ENCODE measurements around the gene NUF2. TPM values are rescaled to one million over a fixed set of nuclear protein-coding genes. Genes with fewer than 3 reads are reported as not detected.

The NUF2 gene
- total and polyA plus RNA-seq, 2 of the 8 experiments (the other 6 are each of a cell fraction or from before 2014, with no cell fraction given): 12.1 to 28.3 TPM

GRCh38 chr1:163273766-163274441 is 47.9 kb upstream of the NUF2 start:
- Histone ChIP-seq H3K4me2 (ENCODE audit: insufficient read depth in 1 of 2, low read depth in 2 of 2, low read length in 2 of 2) (no peak overlapping the region), H3K79me1 (ENCODE audit: low read depth, low read length) (no peaks in the 10 kb centered on the region), H2AK5ac (ENCODE audit: low read depth, low read length) (no peak overlapping the region), H3K9ac (replicated peaks in 1 of 4; ENCODE audit: extremely low read depth in 1 of 4, low read depth in 3 of 4, low read length in 3 of 4) (no peak overlapping the region), H3K79me2 (ENCODE audit: control insufficient read depth in 1 of 2, insufficient read depth in 2 of 2, low read length in 2 of 2) (no peaks in the 10 kb centered on the region), H3K14ac (ENCODE audit: insufficient read length) (no peak overlapping the region), H3K56ac (replicated peaks; ENCODE audit: insufficient read length, low read depth, low read length) (no peak overlapping the region), H3K9me3 (ENCODE audit: insufficient read depth in 2 of 2, low read depth in 1 of 2, low read length in 1 of 2) (no peaks in the 10 kb centered on the region), H3K4ac (replicated peaks; ENCODE audit: insufficient read length, low read depth, low read length) (no peak overlapping the region), H2BK15ac (ENCODE audit: low read length) (no peak overlapping the region), H2BK5ac (ENCODE audit: low read depth, low read length) (no peak overlapping the region), H3K23me2 (ENCODE audit: low read depth, low read length) (no peaks in the 10 kb centered on the region), H4K91ac (replicated peaks; ENCODE audit: insufficient read length, low read length) (no peak overlapping the region), H4K8ac (ENCODE audit: extremely low read depth, insufficient read depth, low read length) (no peak overlapping the region), H2BK12ac (ENCODE audit: low read depth, low read length) (no peak overlapping the region), H3K36me3 (ENCODE audit: control insufficient read depth in 2 of 4, insufficient read depth in 4 of 4, low read length in 3 of 4) (no peaks in the 10 kb centered on the region), H2AFZ (ENCODE audit: low read length) (no peak overlapping the region), H2BK120ac (replicated peaks; ENCODE audit: low read depth, low read length) (no peak overlapping the region), H3K23ac (ENCODE audit: insufficient read length) (no peak overlapping the region), H3K18ac (ENCODE audit: extremely low read depth, low read length) (no peak overlapping the region), H3K27ac (ENCODE audit: low read depth, low read length) (no peak overlapping the region), H3K4me3 (ENCODE audit: extremely low read depth in 1 of 4, insufficient read depth in 2 of 4, low read depth in 3 of 4, low read length in 4 of 4) (no peak overlapping the region), H4K5ac (ENCODE audit: insufficient read length, low read depth, low read length) (no peak overlapping the region), H4K20me1 (replicated peaks in 1 of 2; ENCODE audit: control insufficient read depth in 1 of 2, insufficient read depth in 2 of 2, low read length in 2 of 2) (no peaks in the 10 kb centered on the region), H2BK20ac (ENCODE audit: low read length) (no peak overlapping the region), H3K4me1 (replicated peaks in 1 of 4; ENCODE audit: control insufficient read depth in 3 of 4, insufficient read depth in 4 of 4, low read length in 3 of 4) (no peaks in the 10 kb centered on the region), H3K27me3 (replicated peaks in 1 of 4; ENCODE audit: control insufficient read depth in 3 of 4, extremely low read depth in 1 of 4, insufficient read depth in 3 of 4, low read length in 3 of 4) (no peaks in the 10 kb centered on the region)
- FAIRE-seq: no peak
- WGBS, 2 experiments (ENCODE audit: extremely low coverage in 1 of 2, insufficient coverage in 1 of 2, insufficient read length in 1 of 2, insufficient replicate concordance in 2 of 2, low coverage in 1 of 2, low lambda C conversion rate in 2 of 2, missing lambda C conversion rate in 1 of 2): 93% methylated on average over 2 of the region's 2 CpGs; no CpG with 5 or more reads in 1 of the 2 experiments
- CTCF ChIA-PET (ENCODE audit: partially characterized antibody): interaction anchor here (0.6 to 2.5 kb wide), 5 partner anchors 23 to 657 kb away, joined by 3 to 7 read pairs (median 4); no protein-coding TSS in a partner anchor
- DNase-seq (ENCODE audit: low read depth in 1 of 2, low spot score in 2 of 2): no peak
- POLR2A ChIA-PET (ENCODE audit: partially characterized antibody): interaction anchor here (1.3 to 1.5 kb wide), 2 partner anchors 10 to 71 kb away, joined by 3 to 5 read pairs; partner anchors contain the start of gene RGS5
- no peak for TF ChIP-seq RFX5 (IDR thresholded peaks at IDR 0.05; ENCODE audit: borderline replicate concordance, low read depth, low read length)
- TF ChIP-seq FOSL1 (IDR thresholded peaks at IDR 0.05; ENCODE audit: insufficient read depth, low read depth, low read length): no peak
- no peak for TF ChIP-seq JUN (IDR thresholded peaks at IDR 0.05; ENCODE audit: low read depth, low read length)
- no peak for TF ChIP-seq TAF7 (optimal IDR thresholded peaks at IDR 0.05; ENCODE audit: borderline replicate concordance, low read depth, low read length)
- TF ChIP-seq NRF1 (IDR thresholded peaks at IDR 0.05; ENCODE audit: low read depth, low read length): no peak
- no peak for TF ChIP-seq RNF2 (IDR thresholded peaks at IDR 0.05; ENCODE audit: borderline replicate concordance, low read depth, low read length, missing control alignments, poor library complexity, severe bottlenecking)
- TF ChIP-seq ZNF274 (IDR thresholded peaks at IDR 0.05; ENCODE audit: borderline replicate concordance, extremely low read depth, low read length): no peak
- TF ChIP-seq SRF (IDR thresholded peaks at IDR 0.05; ENCODE audit: low read depth, low read length): no peak
- TF ChIP-seq NANOG (IDR thresholded peaks at IDR 0.05; ENCODE audit: insufficient read depth, low read depth, low read length, poor library complexity, severe bottlenecking): no peak
- TF ChIP-seq MAX (IDR thresholded peaks at IDR 0.05): no peak
- TF ChIP-seq KDM5A (IDR thresholded peaks at IDR 0.05; ENCODE audit: low read length): no peak
- no peak for TF ChIP-seq KDM1A (IDR thresholded peaks at IDR 0.05; ENCODE audit: borderline replicate concordance, low read length)

Data from H1 (cell line).